HG03460 (cell line): ENCODE measurements around the gene ACYP2.
"Not testable (repeated sequence)": the region's sequence is repeated elsewhere in the genome, so short reads cannot be mapped to it uniquely, and the experiment has no call there.

Experiments used
- ATAC-seq: cut with Tn5 transposase; IDR thresholded peaks from one replicate; pipeline ENCODE4 v1.9.1; 2021; ENCODE audit not compliant: unreplicated experiment

Gene ACYP2

GRCh38 chr2:54097124-54097523 lies 18.3 kb upstream of the ACYP2 start:
- no peak for ATAC-seq

- ATAC-seq: no peak
These were observed 16.0 kb upstream of the ACYP2 start for GRCh38 chr2:54099370-54099769.

GRCh38 chr2:54099829-54100585 lies 15.4 kb upstream of the ACYP2 start:
- ATAC-seq: peak; percentile 86

- ATAC-seq: no peak
These were observed 14.6 kb upstream of the ACYP2 start for GRCh38 chr2:54100772-54101171.

GRCh38 chr2:54103454-54104314 lies 11.7 kb upstream of the ACYP2 start:
- no peak for ATAC-seq

- ATAC-seq: peak; percentile 60
These were observed 8.6 kb upstream of the ACYP2 start for GRCh38 chr2:54106631-54107454.

- no peak for ATAC-seq
These were observed 8.0 kb upstream of the ACYP2 start for GRCh38 chr2:54107455-54107764.

GRCh38 chr2:54107903-54108615 lies 7.4 kb upstream of the ACYP2 start:
- no peak for ATAC-seq

GRCh38 chr2:54109848-54110247 lies 5.6 kb upstream of the ACYP2 start:
- no peak for ATAC-seq

- ATAC-seq: not testable (repeated sequence)
These were observed 936 bp upstream of the ACYP2 start for GRCh38 chr2:54114479-54114878.

GRCh38 chr2:54114936-54115283 lies 505 bp upstream of the ACYP2 start:
- no peak for ATAC-seq

GRCh38 chr2:54116598-54116997 lies 1.2 kb downstream of the ACYP2 start:
- ATAC-seq: not testable (repeated sequence)

- no peak for ATAC-seq
These were observed 5.5 kb downstream of the ACYP2 start for GRCh38 chr2:54120950-54121349.

- ATAC-seq: no peak
These were observed 6.9 kb downstream of the ACYP2 start for GRCh38 chr2:54122171-54122935.

- ATAC-seq: no peak
These were observed 7.5 kb downstream of the ACYP2 start for GRCh38 chr2:54122939-54123338.

GRCh38 chr2:54127174-54127573 lies 11.8 kb downstream of the ACYP2 start:
- ATAC-seq: not testable (repeated sequence)

- no peak for ATAC-seq
These were observed 17.6 kb downstream of the ACYP2 start for GRCh38 chr2:54133056-54133455.

GRCh38 chr2:54139210-54139609 lies 23.8 kb downstream of the ACYP2 start:
- no peak for ATAC-seq

GRCh38 chr2:54143780-54144179 lies 28.4 kb downstream of the ACYP2 start:
- no peak for ATAC-seq

GRCh38 chr2:54148391-54148790 lies 33.0 kb downstream of the ACYP2 start:
- ATAC-seq: no peak
